PC-3 (cell line): Measurements from ENCODE around the gene CFAP97D2. TPM values are rescaled to one million over a fixed set of nuclear protein-coding genes. Genes with fewer than 3 reads are reported as not detected.

Experiments used
- ATAC-seq: fragments of 200-7000 bp; cut with Tn5 transposase; 2 replicates; pipeline ENCODE4 v1.9.1; 2020; ENCODE audit warnings: mild to moderate bottlenecking, moderate library complexity
- BruUV-seq: library from RNA; stranded (reverse); fragments of 400-500 nt; replicated peaks from 2 replicates; lab custom pipeline; 2021; lab: Mats Ljungman, UMichigan
- CTCF ChIA-PET: fragments of 300-600 bp; sonication (Branson Sonifier 250); formaldehyde crosslinking; loops from one replicate; lab custom pipeline; 2022; ENCODE audit warnings: antibody characterized with exemption; lab: Charles Lee
- POLR2A ChIA-PET: fragments of 300-600 bp; sonication (Branson Sonifier 250); formaldehyde crosslinking; loops from one replicate; lab custom pipeline; 2022; ENCODE audit warnings: antibody characterized with exemption; ENCODE audit not compliant: unreplicated experiment; lab: Charles Lee
- DNase-seq: peaks from one replicate; pipeline ENCODE4 v3.0.0-alpha.2; 2015
- H2AFZ ChIP-seq: fragments of 300-600 bp; sonication (generic); 2 replicates; pipeline ENCODE4 v1.6.0; 2016; ENCODE audit warnings: antibody characterized with exemption, low read length
- H3F3A ChIP-seq: fragments of 300-600 bp; sonication (generic); one replicate; pipeline ENCODE4 v1.6.0; 2017; ENCODE audit warnings: antibody characterized with exemption, low read length, control low read depth, mild to moderate bottlenecking; ENCODE audit not compliant: unreplicated experiment
- H3K27ac ChIP-seq: fragments of 300-600 bp; sonication (generic); 2 replicates; pipeline ENCODE4 v1.5.1; 2016; ENCODE audit warnings: mild to moderate bottlenecking, low read length
- H3K27me3 ChIP-seq: fragments of 300-600 bp; sonication (generic); 2 replicates; pipeline ENCODE4 v1.6.1; 2016; ENCODE audit warnings: low read length, mixed read lengths
- H3K36me3 ChIP-seq: fragments of 300-600 bp; sonication (generic); 2 replicates; pipeline ENCODE4 v1.6.1; 2016; ENCODE audit warnings: low read depth, mixed run types, low read length, mixed read lengths
- H3K4me1 ChIP-seq: fragments of 300-600 bp; sonication (generic); 2 replicates; pipeline ENCODE4 v1.5.1; 2016; ENCODE audit warnings: low read length; ENCODE audit not compliant: insufficient read depth
- H3K4me2 ChIP-seq: fragments of 300-600 bp; sonication (generic); 2 replicates; pipeline ENCODE4 v1.6.0; 2016; ENCODE audit warnings: low read length
- H3K4me3 ChIP-seq: fragments of 300-600 bp; sonication (generic); 2 replicates; pipeline ENCODE4 v1.5.1; 2016; ENCODE audit warnings: mild to moderate bottlenecking, low read length, mixed read lengths
- H3K79me2 ChIP-seq: fragments of 300-600 bp; sonication (generic); 2 replicates; pipeline ENCODE4 v1.6.1; 2017; ENCODE audit warnings: low read length, mixed read lengths
- H3K9ac ChIP-seq: fragments of 300-600 bp; sonication (generic); 2 replicates; pipeline ENCODE4 v1.6.0; 2016; ENCODE audit warnings: mild to moderate bottlenecking, low read length
- H3K9me2 ChIP-seq: fragments of 300-600 bp; sonication (generic); replicated peaks from 2 replicates; pipeline ENCODE4 v1.6.1; 2016; ENCODE audit warnings: mixed run types, low read length, mixed read lengths
- H3K9me3 ChIP-seq: fragments of 300-600 bp; sonication (generic); 2 replicates; pipeline ENCODE4 v1.6.1; 2016; ENCODE audit warnings: low read length, mixed read lengths
- H4K20me1 ChIP-seq: fragments of 300-600 bp; sonication (generic); 2 replicates; pipeline ENCODE4 v1.6.1; 2016; ENCODE audit warnings: low read length, mixed read lengths
- EZH2 ChIP-seq: fragments of 300-600 bp; sonication (generic); IDR thresholded peaks from one replicate; pipeline ENCODE4 v1.6.1; 2017; ENCODE audit warnings: antibody characterized with exemption, mild to moderate bottlenecking, low read length; ENCODE audit not compliant: unreplicated experiment
- EZH2phosphoT487 ChIP-seq: fragments of 300-600 bp; sonication (generic); IDR thresholded peaks from 2 replicates; pipeline ENCODE4 v1.6.1; 2018; ENCODE audit warnings: mild to moderate bottlenecking, antibody characterized with exemption, low read length, borderline replicate concordance
- intact Hi-C: fragments of 100-400 bp; cut with micrococcal nuclease; formaldehyde crosslinking; loops from 2 replicates; pipeline ENCODE4 v1.9.0; 2023
- total RNA-seq: library from RNA; depleted of rRNA; stranded (reverse); fragments of >200 nt; gene quantifications from 2 replicates; pipeline ENCODE4 v1.2.3, GENCODE V29; 2014
- TF ChIP-seq, protein P1 (sequence below): fragments of 300-600 bp; sonication (generic); conservative IDR thresholded peaks from 2 replicates; pipeline ENCODE4 v1.5.1; 2017; ENCODE audit warnings: antibody characterized with exemption, low read depth, mild to moderate bottlenecking, low read length

CFAP97D2 gene
- total RNA-seq, 1 experiment from 2014 or later, result not detected

DNA sequence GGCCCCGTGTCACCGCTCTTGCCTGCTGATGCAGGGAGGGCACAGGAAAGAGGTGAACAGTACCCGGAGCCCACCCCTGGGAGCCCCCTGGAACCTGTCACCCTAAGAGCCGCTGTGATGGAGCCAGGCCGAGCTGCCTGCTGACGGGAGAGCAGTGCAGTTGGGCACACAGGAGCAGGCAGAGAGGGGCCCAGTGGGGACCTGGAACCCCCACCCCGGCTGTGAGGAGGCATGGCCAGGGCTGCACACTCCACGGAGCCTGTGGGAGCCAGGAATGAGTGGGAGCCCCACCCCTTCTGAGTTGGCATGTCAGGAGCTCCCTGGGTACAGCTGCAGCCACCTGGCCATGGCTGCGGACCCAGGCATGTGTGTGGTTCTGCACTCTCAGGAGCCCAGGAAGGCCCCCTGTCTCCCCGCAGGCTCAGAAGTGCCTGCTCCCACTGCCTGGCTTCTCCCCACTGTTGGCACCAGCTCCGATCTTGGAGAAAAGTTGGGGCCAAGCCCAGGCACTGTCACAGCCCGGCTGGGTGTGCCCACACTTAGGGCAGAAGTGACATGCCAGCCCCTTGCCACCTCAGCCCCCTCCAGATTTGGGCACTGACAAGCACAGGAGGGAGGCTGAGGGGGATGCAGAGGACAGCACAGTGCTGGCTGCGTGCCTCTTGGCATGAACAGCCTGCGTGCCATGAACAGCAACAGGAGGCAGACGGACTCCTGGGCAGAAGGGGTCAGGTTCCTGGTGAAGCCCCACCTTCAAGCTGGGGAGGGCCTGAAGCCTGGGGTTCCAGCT is 6.3 kb downstream of the CFAP97D2 start:
- intact Hi-C loops, result no loop called here
- no peaks in the 10 kb centered on the region for H3K9me3 ChIP-seq
- no peak overlapping the region for H3K4me3 ChIP-seq
- no peak overlapping the region for H3K9ac ChIP-seq
- ATAC-seq (no peak), DNase-seq (no peak)
- no peak overlapping the region for H2AFZ ChIP-seq
- no peaks in the 10 kb centered on the region for H3K36me3 ChIP-seq
- no peaks in the 10 kb centered on the region for H3F3A ChIP-seq
- H3K27me3 ChIP-seq, result no peaks in the 10 kb centered on the region
- no peaks in the 10 kb centered on the region for H3K79me2 ChIP-seq
- no peaks in the 10 kb centered on the region for H3K4me1 ChIP-seq
- POLR2A ChIA-PET, result no interaction called here
- no peak overlapping the region for H3K4me2 ChIP-seq
- TF ChIP-seq EZH2 (no peak), EZH2phosphoT487 (no peak)
- TF ChIP-seq, protein P1, sequence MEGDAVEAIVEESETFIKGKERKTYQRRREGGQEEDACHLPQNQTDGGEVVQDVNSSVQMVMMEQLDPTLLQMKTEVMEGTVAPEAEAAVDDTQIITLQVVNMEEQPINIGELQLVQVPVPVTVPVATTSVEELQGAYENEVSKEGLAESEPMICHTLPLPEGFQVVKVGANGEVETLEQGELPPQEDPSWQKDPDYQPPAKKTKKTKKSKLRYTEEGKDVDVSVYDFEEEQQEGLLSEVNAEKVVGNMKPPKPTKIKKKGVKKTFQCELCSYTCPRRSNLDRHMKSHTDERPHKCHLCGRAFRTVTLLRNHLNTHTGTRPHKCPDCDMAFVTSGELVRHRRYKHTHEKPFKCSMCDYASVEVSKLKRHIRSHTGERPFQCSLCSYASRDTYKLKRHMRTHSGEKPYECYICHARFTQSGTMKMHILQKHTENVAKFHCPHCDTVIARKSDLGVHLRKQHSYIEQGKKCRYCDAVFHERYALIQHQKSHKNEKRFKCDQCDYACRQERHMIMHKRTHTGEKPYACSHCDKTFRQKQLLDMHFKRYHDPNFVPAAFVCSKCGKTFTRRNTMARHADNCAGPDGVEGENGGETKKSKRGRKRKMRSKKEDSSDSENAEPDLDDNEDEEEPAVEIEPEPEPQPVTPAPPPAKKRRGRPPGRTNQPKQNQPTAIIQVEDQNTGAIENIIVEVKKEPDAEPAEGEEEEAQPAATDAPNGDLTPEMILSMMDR, result no peak
- no peaks in the 10 kb centered on the region for H4K20me1 ChIP-seq
- CTCF ChIA-PET, result no interaction called here
- no peaks in the 10 kb centered on the region for H3K9me2 ChIP-seq
- no peak overlapping the region for H3K27ac ChIP-seq
- no TSS peak for BruUV-seq

DNA sequence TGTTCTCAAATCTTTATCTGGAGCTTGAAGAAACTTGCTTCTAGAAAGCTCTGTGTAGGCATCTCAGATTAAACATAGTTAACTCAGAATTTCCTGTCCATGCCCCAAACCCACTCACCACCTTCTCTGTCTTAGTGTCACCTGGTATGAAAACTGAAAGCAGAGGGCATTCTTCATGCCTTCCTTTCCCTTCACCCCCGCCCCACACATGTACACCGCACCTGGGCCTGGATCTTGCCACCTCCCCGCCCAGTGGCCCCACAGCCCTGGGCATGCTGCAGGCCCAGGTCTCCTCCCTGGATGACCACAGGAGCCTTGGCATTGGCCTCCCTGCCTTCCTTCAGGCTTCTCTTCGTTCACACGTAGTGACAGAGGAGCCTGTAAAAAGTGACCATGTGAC is 15.8 kb downstream of the CFAP97D2 start:
- no peak overlapping the region for H3K4me2 ChIP-seq
- no peak overlapping the region for H2AFZ ChIP-seq
- POLR2A ChIA-PET, result no interaction called here
- H3K36me3 ChIP-seq, result no peaks in the 10 kb centered on the region
- H3K27me3 ChIP-seq, result no peaks in the 10 kb centered on the region
- DNase-seq (no peak), ATAC-seq (no peak)
- CTCF ChIA-PET, result no interaction called here
- TF ChIP-seq EZH2, result no peak
- TF ChIP-seq EZH2phosphoT487, result no peak
- BruUV-seq, result no TSS peak
- no peak overlapping the region for H3K27ac ChIP-seq
- H4K20me1 ChIP-seq, result no peaks in the 10 kb centered on the region
- H3K79me2 ChIP-seq, result no peaks in the 10 kb centered on the region
- no peaks in the 10 kb centered on the region for H3K9me2 ChIP-seq
- intact Hi-C loops, result no loop called here
- no peaks in the 10 kb centered on the region for H3K4me1 ChIP-seq
- no peak overlapping the region for H3K9ac ChIP-seq
- H3K4me3 ChIP-seq, result no peak overlapping the region
- no peaks in the 10 kb centered on the region for H3K9me3 ChIP-seq
- no peaks in the 10 kb centered on the region for H3F3A ChIP-seq

DNA sequence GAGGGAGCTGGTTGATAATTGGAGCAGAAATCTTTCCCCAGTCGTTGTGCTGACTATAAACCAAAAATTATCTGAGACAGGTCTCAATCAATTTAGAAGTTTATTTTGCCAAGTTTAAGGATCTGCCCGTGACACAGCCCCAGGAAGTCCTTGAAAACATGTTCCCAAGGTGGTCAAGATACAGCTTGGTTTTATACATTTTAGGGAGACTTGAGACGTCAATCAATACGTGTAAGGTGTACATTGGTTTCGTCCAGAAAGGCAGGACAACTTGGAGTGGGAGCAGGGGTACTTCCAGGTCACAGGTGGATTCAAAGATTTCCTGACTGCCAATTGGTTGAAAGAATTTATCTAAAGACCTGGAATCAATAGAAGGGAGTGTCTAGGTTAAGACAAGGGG is 17.6 kb downstream of the CFAP97D2 start:
- no peak overlapping the region for H3K4me3 ChIP-seq
- H3K9ac ChIP-seq, result no peak overlapping the region
- H4K20me1 ChIP-seq, result no peaks in the 10 kb centered on the region
- no peaks in the 10 kb centered on the region for H3K27me3 ChIP-seq
- no peaks in the 10 kb centered on the region for H3K9me2 ChIP-seq
- H3K79me2 ChIP-seq, result no peaks in the 10 kb centered on the region
- DNase-seq (no peak), ATAC-seq (no peak)
- intact Hi-C loops, result no loop called here
- H3K27ac ChIP-seq, result no peak overlapping the region
- BruUV-seq, result no TSS peak
- ChIA-PET CTCF (interaction anchor here (0.7 kb wide), 1 partner anchor 658 kb away, joined by 3 read pairs; no protein-coding TSS in a partner anchor), POLR2A (no interaction called here)
- no peaks in the 10 kb centered on the region for H3F3A ChIP-seq
- no peaks in the 10 kb centered on the region for H3K4me1 ChIP-seq
- H3K4me2 ChIP-seq, result no peak overlapping the region
- no peak for TF ChIP-seq EZH2
- TF ChIP-seq EZH2phosphoT487, result no peak
- TF ChIP-seq, protein P1, result no peak
- no peaks in the 10 kb centered on the region for H3K9me3 ChIP-seq
- no peaks in the 10 kb centered on the region for H3K36me3 ChIP-seq
- H2AFZ ChIP-seq, result no peak overlapping the region
